SK-N-SH (cell line): ENCODE results near the gene MT1X. TPM values are rescaled to one million over a fixed set of nuclear protein-coding genes. Genes with fewer than 3 reads are reported as not detected.

ENCODE experiments used
- CTCF ChIA-PET: fragments of 300-600, 350-600 bp; formaldehyde crosslinking; extraction: SDS; loops from one replicate; lab custom pipeline; 2021; lab: Yijun Ruan, JAX
- POLR2A ChIA-PET: fragments of 350-600 bp; sonication (Branson Sonifier 250); formaldehyde crosslinking; extraction: SDS; loops from one replicate; lab custom pipeline; 2020; ENCODE audit warnings: antibody characterized with exemption, inconsistent platforms; lab: Yijun Ruan, JAX
- DNase-seq: peaks from one replicate; pipeline ENCODE4 v3.0.0; 2012
- H2AFZ ChIP-seq: fragments of 200-600 bp; sonication (generic); 2 replicates; pipeline ENCODE4 v1.8.1; 2016; ENCODE audit warnings: antibody characterized with exemption, mild to moderate bottlenecking, low read depth
- H3F3A ChIP-seq: fragments of 200-600 bp; sonication (generic); replicated peaks from 2 replicates; pipeline ENCODE3; 2016; ENCODE audit warnings: antibody characterized with exemption, mild to moderate bottlenecking; ENCODE audit not compliant: insufficient read depth
- H3K27ac ChIP-seq, 2 experiments: fragments of 200-500 bp in 1 of 2; fragments of 200-600 bp in 1 of 2; sonication (Bioruptor generic) in 1 of 2; sonication (generic), shearing (Covaris generic) in 1 of 2; 2 replicates each; pipeline versions ENCODE4 v1.5.1 to v1.6.1; 2014 to 2016; ENCODE audit warnings: low read depth in 2 of 2, inconsistent platforms in 1 of 2, low read length in 1 of 2, mild to moderate bottlenecking in 1 of 2, mixed read lengths in 1 of 2
- H3K27me3 ChIP-seq: fragments of 200-600 bp; sonication (generic), shearing (Covaris generic); 2 replicates; pipeline ENCODE4 v1.6.1; 2016; ENCODE audit warnings: mixed run types; ENCODE audit not compliant: insufficient read depth
- H3K36me3 ChIP-seq, 2 experiments: fragments of 200-500 bp in 1 of 2; fragments of 200-600 bp in 1 of 2; sonication (Bioruptor generic) in 1 of 2; sonication (generic) in 1 of 2; replicated peaks in 1 of 2; 2 replicates each; pipeline versions ENCODE3 to v1.5.1; 2014 to 2016; ENCODE audit warnings: low read length in 1 of 2, mild to moderate bottlenecking in 1 of 2; ENCODE audit not compliant: insufficient read depth in 2 of 2, control insufficient read depth in 1 of 2
- H3K4me1 ChIP-seq, 2 experiments: fragments of 200-500 bp in 1 of 2; fragments of 200-600 bp in 1 of 2; sonication (Bioruptor generic) in 1 of 2; sonication (generic), shearing (Covaris generic) in 1 of 2; 2 replicates each; pipeline versions ENCODE4 v1.5.1 to v1.6.1; 2014 to 2016; ENCODE audit warnings: low read depth in 1 of 2, low read length in 1 of 2, mixed run types in 1 of 2; ENCODE audit not compliant: insufficient read depth in 2 of 2, control insufficient read depth in 1 of 2
- H3K4me2 ChIP-seq: fragments of 200-600 bp; sonication (generic), shearing (Covaris generic); 2 replicates; pipeline ENCODE4 v1.6.1; 2017; ENCODE audit warnings: mixed run types
- H3K4me3 ChIP-seq, 2 experiments: fragments of 200-500 bp in 1 of 2; fragments of 200-600 bp in 1 of 2; sonication (Bioruptor generic) in 1 of 2; sonication (generic), shearing (Covaris generic) in 1 of 2; 2 replicates each; pipeline versions ENCODE4 v1.5.1 to v1.8.1; 2014 to 2016; ENCODE audit warnings: low read depth in 2 of 2, inconsistent platforms in 1 of 2, low read length in 1 of 2, mild to moderate bottlenecking in 1 of 2, mixed read lengths in 1 of 2, moderate library complexity in 1 of 2
- H3K79me2 ChIP-seq: fragments of 200-600 bp; sonication (generic); 2 replicates; pipeline ENCODE4 v1.8.1; 2017; ENCODE audit warnings: mild to moderate bottlenecking; ENCODE audit not compliant: insufficient read depth
- H3K9ac ChIP-seq: fragments of 200-600 bp; sonication (generic); 2 replicates; pipeline ENCODE4 v1.6.1; 2017; ENCODE audit warnings: mixed run types
- H3K9me2 ChIP-seq: fragments of 200-600 bp; sonication (generic); 2 replicates; pipeline ENCODE4 v1.6.1; 2017; ENCODE audit warnings: mixed run types
- H3K9me3 ChIP-seq: fragments of 200-600 bp; sonication (generic); 2 replicates; pipeline ENCODE4 v1.6.1; 2017; ENCODE audit warnings: mixed run types, mild to moderate bottlenecking, moderate library complexity
- H4K20me1 ChIP-seq: fragments of 200-600 bp; sonication (generic); 2 replicates; pipeline ENCODE4 v1.6.1; 2017; ENCODE audit warnings: mild to moderate bottlenecking, mixed run types; ENCODE audit not compliant: insufficient read depth
- CHD2 ChIP-seq: fragments of 150-350 bp; IDR thresholded peaks from 2 replicates; pipeline ENCODE4 v1.6.1; 2018; ENCODE audit warnings: low read length; ENCODE audit not compliant: partially characterized antibody
- CTCF ChIP-seq: fragments of 200-600 bp; sonication (generic); IDR thresholded peaks from 2 replicates; pipeline ENCODE4 v1.6.1; 2017; ENCODE audit warnings: antibody characterized with exemption, mild to moderate bottlenecking, moderate library complexity
- EP300 ChIP-seq, 2 experiments: IDR thresholded peaks; 2 replicates each; pipeline versions ENCODE4 v1.4.0 to v1.6.1; 2012; ENCODE audit warnings: borderline replicate concordance in 1 of 2, low read depth in 1 of 2, low read length in 1 of 2
- EZH2phosphoT487 ChIP-seq: fragments of 200-600 bp; sonication (generic); IDR thresholded peaks from 2 replicates; pipeline ENCODE4 v1.6.1; 2017; ENCODE audit warnings: low read depth, mixed run types, mild to moderate bottlenecking, antibody characterized with exemption, moderate library complexity, borderline replicate concordance
- FOSL2 ChIP-seq: IDR thresholded peaks from 2 replicates; pipeline ENCODE4 v1.4.0; 2012; ENCODE audit warnings: low read depth, mild to moderate bottlenecking, moderate library complexity, borderline replicate concordance
- FOXM1 ChIP-seq: IDR thresholded peaks from 2 replicates; pipeline ENCODE4 v1.4.0; 2012; ENCODE audit warnings: low read depth, mild to moderate bottlenecking
- GABPA ChIP-seq: IDR thresholded peaks from 2 replicates; pipeline ENCODE4 v1.4.0; 2012; ENCODE audit warnings: low read depth, mild to moderate bottlenecking
- GATA2 ChIP-seq: sonication (generic); formaldehyde crosslinking; IDR thresholded peaks from 2 replicates; pipeline ENCODE4 v1.5.0; 2020; ENCODE audit warnings: mild to moderate bottlenecking, missing genetic modification reagents
- IRF3 ChIP-seq: fragments of 150-350 bp; IDR thresholded peaks from 2 replicates; pipeline ENCODE4 v1.6.1; 2016; ENCODE audit warnings: mild to moderate bottlenecking, low read depth, low read length
- NFIC ChIP-seq: IDR thresholded peaks from 2 replicates; pipeline ENCODE4 v1.4.0; 2012; ENCODE audit warnings: borderline replicate concordance
- NRF1 ChIP-seq: IDR thresholded peaks from 2 replicates; pipeline ENCODE4 v1.6.1; 2012; ENCODE audit warnings: low read depth, mild to moderate bottlenecking, low read length
- PBX3 ChIP-seq: IDR thresholded peaks from 2 replicates; pipeline ENCODE4; 2012
- RAD21 ChIP-seq: IDR thresholded peaks from 2 replicates; pipeline ENCODE4 v1.6.1; 2012; ENCODE audit warnings: mild to moderate bottlenecking, low read length
- SMC3 ChIP-seq: IDR thresholded peaks from 2 replicates; pipeline ENCODE4 v1.6.1; 2012; ENCODE audit warnings: low read depth, low read length, improper control_type of control experiment
- TAF1 ChIP-seq: IDR thresholded peaks from 2 replicates; pipeline ENCODE4 v1.6.1; 2012; ENCODE audit warnings: low read depth, mild to moderate bottlenecking, low read length, moderate library complexity, borderline replicate concordance
- TEAD4 ChIP-seq: IDR thresholded peaks from 2 replicates; pipeline ENCODE4 v1.4.0; 2012; ENCODE audit warnings: mild to moderate bottlenecking, borderline replicate concordance; ENCODE audit not compliant: insufficient read depth
- USF1 ChIP-seq: IDR thresholded peaks from 2 replicates; pipeline ENCODE4 v1.4.0; 2012; ENCODE audit warnings: low read depth, borderline replicate concordance
- WGBS: methylation state at CpG from one replicate; pipeline ENCODE4 v1.1.6; 2017; ENCODE audit warnings: low lambda C conversion rate; 5-methylcytosine and 5-hydroxymethylcytosine counted together
- polyA plus RNA-seq, 3 experiments: library from polyadenylated mRNA; depleted of rRNA; stranded (reverse); fragments of >200 nt; gene quantifications; 2 replicates each; pipeline ENCODE4 v1.2.3, GENCODE V29; 2012

MT1X gene
- polyA plus RNA-seq, 1 of the 3 experiments (the other 2 are of a cell fraction), result 213 TPM

- peak; percentile 57 for DNase-seq
- no peaks in the 10 kb centered on the region for H3K79me2 ChIP-seq
- H4K20me1 ChIP-seq, result no peaks in the 10 kb centered on the region
- POLR2A ChIA-PET, result no interaction called here
- H3K4me2 ChIP-seq, result no peak within 1 kb of the TSS
- H3K36me3 ChIP-seq, result no peaks in the 10 kb centered on the region
- H3K27me3 ChIP-seq, result peaks cover 46% of the 10 kb centered on the region
- no peak within 1 kb of the TSS for H3K4me3 ChIP-seq
- no peaks in the 10 kb centered on the region; a peak in 1 of 4 replicates for H3K4me1 ChIP-seq
- WGBS, result 60% methylated on average over 28 of the region's 46 CpGs
- H3K9me3 ChIP-seq, result no peaks in the 10 kb centered on the region
- H3K9ac ChIP-seq, result no peak within 1 kb of the TSS
- CTCF ChIA-PET, result interaction anchor here (0.7 to 1.4 kb wide), 5 partner anchors 55 to 121 kb away, joined by 3 to 4 read pairs (median 3); partner anchors contain the start of gene MT2A
- H3K27ac ChIP-seq, result no peak within 1 kb of the TSS
- no peaks in the 10 kb centered on the region for H3F3A ChIP-seq
- TF ChIP-seq USF1, result no peak
- TF ChIP-seq NFIC, result no peak
- no peak for TF ChIP-seq GABPA
- TF ChIP-seq PBX3, result no peak
- TF ChIP-seq CHD2, result no peak
- no peak for TF ChIP-seq IRF3
- no peak for TF ChIP-seq NRF1
- TF ChIP-seq TEAD4, result no peak
- no peak for TF ChIP-seq EZH2phosphoT487
- no peak for TF ChIP-seq SMC3
- no peak for TF ChIP-seq GATA2 (CRISPR knock-in tag)
- TF ChIP-seq TAF1, result no peak
- TF ChIP-seq FOSL2, result no peak
- TF ChIP-seq EP300 (IDR thresholded peaks at IDR 0.05; ENCODE audit: borderline replicate concordance in 1 of 2, low read depth in 1 of 2, low read length in 1 of 2), result no peak
- no peak for TF ChIP-seq FOXM1
- no peak for TF ChIP-seq RAD21
- TF ChIP-seq CTCF, result no peak
- no peak within 1 kb of the TSS for H2AFZ ChIP-seq
- H3K9me2 ChIP-seq, result no peaks in the 10 kb centered on the region
Observed at GRCh38 chr16:56667581-56668571, 14.4 kb upstream of the MT1X start, which contains the start of gene MT1G. MT1G (minus strand) TSS chr16:56668065; CDS start chr16:56667993, 72 bp downstream.
